NCI-H2196 treated with DMSO at 0.1 percent for 48 hours (cell line): ENCODE results near the gene ACTL10.
A peak's percentile ranks its signal among the peaks of the same experiment; 100 is the strongest.

Source experiments
- DNase-seq: peaks from one replicate; lab custom pipeline; 2025; ENCODE audit not compliant: unreplicated experiment; lab: John Stamatoyannopoulos, UW

ACTL10 gene

DNA sequence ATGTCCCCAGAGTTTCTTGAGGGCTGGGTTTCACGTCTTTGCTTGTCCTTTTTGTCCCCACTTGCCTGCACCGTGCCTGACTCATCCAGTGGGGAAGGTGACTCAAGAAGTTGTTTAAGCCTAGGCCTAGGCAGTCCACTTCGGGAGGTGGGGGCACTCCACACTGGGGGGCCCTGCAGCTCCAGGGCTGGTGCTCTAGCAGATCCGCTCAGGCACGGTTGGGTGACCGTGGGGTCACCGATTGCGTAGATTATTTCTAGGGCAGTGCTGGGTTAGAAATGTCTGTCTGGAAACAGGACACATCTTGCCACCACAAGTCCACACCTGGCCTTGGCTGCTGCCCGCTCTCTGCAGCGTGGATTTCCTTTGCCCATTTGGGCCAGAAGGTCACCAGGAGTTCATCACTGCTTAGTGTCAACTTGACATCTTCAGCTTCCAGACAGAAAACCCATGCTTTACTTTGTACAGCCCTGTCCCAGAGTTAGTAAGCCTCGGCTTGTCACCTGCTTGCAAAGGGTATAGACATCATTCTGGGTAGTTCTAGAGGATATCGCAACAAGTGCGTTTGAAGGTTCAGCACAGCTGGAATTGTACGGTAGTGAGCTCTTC lies 18.2 kb upstream of the ACTL10 start:
- DNase-seq = no peak

DNA sequence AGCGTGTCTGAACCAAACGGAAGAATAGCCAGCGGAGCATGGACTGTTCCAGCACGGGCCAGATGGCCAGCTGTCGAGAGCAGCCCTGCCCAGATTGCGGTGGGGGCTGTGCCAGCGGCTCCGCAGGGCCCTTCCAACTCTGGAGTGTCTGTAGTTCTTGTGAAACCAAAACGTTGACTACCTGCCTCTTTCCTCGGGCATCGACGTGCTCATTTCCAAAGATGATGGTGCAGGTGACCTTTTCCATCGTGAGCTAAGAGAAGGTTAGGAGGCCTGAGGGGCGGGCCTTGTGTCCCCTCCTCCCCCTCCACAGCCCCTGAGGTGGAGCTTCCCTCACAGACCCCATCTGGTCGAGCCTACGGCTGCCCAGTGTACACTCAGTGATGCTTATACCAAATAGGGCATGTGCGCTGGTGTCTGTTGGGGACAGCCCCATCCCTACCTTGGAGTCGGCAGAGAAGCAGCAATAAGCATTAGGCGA lies 17.5 kb upstream of the ACTL10 start:
- no peak for DNase-seq

DNA sequence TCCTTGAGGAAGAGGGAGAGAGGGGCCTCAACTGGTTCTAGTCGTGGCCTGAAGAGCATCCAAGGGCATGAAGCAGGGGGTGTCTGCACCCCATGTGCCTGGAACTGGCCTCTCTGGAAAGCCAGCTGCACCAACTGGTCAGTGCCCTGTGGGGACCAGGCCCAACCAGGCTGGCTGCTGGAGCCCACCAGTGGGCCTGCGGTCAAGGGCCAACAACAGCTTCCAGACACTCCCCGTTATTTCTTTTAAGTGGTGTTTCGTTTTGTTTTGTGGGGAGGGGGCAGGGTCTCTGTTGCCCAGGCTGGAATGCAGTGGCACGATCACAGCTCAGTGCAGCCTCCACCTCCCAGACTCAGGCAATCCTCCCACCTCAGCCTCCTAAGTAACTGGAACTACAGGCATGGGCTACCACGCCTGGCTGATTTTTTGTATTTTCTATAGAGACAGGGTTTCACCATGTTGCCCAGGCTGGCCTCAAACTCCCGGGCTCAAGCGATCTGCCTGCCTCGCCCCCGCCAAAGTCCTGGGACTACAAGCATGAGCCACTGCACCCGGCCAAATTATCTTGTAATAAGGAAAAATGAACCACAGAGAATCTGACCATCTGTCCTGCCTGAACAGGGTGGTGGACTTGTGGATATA lies 16.5 kb upstream of the ACTL10 start:
- DNase-seq = no peak

DNA sequence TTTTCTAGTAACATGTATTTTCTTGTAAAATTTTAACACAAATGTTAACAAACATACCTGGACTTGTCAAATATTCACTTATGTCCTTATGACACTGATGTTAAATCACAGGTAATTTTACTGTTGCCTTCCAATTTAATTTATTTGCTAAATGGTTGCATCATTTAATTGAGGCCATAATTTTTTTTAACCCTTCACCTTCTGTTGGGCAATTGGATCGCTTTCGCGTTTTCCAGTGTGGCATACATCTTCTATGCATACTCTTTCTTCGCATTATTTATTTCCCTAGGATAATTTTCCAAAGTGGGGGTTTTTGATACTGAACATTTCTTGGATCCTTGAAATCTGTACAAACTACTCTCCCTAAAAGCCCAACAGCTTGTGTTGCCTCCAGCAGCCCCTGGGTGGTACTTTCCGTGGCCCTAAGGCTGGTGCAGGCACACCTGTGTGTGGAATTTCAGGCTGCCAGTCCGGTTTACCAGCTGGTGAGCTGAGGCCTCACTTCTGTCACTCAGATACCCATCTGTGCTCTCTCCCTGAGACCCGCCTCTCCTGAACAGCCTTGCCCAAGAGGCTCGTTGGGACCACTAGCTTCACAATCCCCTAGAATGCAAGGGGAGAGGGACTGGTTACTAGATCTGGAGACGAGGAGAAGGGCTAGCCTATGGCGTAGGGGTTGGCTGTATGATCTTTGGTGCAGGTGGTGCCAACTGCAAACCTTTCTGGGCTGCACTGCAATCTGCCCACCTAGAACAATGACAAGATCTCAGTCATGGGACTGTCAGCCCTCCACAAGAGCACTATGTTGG lies 15.8 kb upstream of the ACTL10 start:
- DNase-seq = no peak

DNA sequence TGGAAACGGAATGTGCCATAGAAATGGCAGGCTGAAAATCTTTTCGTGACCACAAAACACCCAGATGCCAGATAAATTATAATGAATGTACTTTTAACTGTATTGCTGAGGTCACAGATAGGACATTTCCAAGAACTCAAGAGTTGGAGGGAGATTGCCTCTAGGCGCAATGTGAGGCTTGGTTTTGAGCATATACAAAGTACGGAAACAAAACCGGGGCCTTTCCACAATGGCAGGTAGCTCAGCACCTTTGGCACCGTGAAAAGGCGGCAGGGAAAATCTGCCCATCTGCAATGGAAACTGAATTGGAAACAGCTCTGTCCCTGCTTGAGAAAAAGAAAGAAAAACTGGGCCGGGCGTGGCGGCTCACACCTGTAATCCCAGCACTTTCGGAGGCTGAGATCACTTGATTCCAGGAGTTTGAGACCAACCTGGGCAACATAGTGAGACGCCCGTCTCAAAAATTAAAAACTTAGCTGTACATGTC lies 15.1 kb upstream of the ACTL10 start:
- no peak for DNase-seq

DNA sequence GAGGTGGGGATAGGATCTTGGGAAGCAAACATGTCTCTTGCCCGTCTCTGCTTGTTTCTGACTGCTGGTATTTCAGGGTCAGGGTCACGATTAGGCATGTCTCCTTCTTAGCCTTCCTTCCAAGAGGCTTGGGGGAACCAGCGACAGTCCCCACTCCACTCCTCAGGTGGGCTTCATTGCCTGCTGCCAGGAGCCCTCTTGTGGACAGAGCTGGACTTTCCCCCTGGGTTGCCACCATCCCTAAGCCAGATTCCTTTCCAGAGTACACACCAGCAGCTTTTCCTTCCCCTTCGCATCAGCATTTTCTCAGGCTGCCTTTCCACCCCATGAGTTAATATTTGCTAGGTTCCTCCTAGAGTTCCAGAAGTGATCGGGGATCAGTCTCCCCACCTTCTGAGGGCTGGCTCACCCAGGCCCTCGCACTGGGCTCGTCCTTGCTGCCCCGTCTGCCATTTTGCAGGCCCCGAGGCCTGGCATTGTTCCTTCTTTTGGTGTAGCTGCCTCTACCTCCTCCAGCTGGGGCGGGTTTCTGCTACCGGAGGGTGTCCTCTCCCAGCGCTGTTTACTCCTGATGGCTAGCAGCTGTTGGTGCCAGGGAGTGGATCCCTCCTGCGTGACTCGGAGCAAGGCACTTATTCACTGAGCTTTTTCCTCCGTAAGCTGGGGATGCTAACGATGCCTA lies 13.4 kb upstream of the ACTL10 start:
- peak; percentile 76 for DNase-seq

DNA sequence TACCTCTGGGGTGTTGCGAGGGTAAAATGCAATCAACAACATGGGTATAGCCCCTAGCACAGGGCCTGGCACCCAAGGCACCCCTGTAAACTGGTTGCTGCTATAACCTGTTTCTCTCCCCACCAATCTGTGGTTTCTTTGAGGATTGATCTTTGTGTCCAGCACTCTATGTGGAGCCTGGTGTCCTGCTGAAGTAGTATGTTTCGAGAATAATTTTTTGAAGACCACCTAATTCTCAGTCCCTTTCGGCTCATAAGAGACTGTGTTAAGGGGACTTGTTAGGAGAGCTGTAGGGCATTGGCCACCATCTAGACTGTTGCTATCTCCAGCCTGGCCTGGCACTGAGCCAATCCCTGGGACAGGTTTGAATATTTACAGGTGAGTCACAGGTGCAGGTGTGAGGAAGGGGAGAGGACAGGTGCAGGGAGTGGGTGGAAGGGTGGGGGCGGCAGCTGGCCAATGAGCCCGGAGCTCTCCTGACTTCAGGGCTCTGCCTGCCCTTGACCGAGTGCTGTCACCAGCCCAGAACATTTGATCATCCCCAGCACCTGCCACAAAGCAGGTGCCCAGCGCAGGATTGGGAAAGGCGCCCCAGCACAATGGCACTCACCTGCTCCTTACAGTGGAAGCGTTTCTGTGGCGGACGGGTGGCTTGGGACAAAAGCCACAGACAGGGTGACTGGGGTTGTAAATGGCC lies 12.7 kb upstream of the ACTL10 start:
- DNase-seq = peak; percentile 89

DNA sequence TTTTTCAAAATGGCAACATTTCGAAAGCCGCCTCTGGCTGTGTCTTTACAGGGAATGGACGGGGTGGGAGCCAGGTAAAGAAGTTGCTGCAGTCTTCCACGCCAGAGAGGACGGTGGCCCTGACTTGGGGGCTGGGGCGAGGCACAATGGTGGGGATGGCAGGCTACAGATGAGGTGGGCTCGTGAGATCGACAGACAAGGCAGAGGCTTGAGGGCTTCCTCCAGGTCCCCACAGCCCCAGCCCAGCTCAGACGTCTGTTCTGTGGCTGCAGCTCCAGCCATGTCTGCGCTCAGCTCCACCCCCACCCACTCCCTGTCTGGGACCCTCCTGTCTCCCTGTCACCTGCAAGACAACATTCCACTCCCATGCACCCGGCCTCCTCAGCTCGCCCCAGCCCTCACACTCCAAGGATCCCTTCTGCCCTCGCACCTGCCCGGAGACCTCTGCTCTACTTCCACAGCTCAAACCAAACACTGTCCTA lies 12.0 kb upstream of the ACTL10 start:
- DNase-seq = no peak

DNA sequence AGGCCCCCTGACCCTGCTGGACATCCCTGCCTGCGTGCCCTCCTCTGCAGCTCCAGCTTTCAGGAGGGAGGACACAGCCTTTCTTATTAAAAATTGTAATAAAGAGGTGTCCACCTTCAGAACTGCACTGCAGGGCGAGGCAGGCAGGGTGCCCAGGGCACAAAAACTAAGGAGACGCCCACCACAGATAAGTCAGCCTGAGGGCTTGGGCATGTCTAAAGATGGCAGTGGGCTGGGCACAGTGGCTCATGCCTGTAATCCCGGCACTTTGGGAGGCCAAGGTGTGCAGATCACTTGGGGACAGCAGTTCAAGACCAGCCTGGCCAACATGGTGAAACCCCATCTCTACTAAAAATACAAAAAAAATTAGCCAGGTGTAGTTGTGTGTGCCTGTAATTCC lies 11.6 kb upstream of the ACTL10 start:
- DNase-seq = no peak

DNA sequence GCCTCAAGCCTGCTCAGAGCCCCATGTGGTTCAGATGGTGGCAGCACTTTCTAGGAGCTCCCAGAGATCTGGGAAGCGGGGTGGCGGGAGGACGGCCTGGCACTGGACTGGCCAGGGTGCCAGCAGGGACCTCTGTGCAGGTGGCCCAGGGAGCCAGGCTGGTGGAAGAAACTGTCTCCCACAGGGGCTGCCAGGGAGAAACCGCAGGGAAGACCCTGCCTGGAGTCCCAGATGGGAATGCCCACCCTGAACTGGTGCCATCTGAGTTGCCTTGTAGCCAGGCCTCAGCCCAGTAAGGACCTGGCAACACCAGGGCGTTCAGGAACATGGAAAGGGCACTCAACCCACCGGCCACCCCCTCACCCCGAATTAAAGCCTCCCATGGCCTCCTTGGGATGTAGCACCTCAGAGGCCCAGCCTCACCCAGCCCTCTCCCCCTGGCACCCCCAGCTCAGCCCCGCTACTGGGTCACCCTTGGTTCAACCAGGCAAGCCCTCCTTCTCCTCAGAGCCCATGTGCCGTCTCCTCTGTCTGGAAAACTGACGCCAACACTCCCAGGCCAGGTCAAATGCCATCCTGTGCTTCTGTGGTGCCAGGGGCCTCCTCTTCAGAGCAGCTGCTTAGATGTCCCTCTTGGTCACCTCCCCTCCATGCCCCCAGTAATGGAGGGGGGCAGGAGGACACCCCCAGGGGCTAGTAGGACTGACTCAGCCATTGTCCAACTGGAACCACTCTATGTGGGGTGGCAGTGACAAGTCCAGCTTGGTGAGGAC lies 10.5 kb upstream of the ACTL10 start:
- DNase-seq = no peak

DNA sequence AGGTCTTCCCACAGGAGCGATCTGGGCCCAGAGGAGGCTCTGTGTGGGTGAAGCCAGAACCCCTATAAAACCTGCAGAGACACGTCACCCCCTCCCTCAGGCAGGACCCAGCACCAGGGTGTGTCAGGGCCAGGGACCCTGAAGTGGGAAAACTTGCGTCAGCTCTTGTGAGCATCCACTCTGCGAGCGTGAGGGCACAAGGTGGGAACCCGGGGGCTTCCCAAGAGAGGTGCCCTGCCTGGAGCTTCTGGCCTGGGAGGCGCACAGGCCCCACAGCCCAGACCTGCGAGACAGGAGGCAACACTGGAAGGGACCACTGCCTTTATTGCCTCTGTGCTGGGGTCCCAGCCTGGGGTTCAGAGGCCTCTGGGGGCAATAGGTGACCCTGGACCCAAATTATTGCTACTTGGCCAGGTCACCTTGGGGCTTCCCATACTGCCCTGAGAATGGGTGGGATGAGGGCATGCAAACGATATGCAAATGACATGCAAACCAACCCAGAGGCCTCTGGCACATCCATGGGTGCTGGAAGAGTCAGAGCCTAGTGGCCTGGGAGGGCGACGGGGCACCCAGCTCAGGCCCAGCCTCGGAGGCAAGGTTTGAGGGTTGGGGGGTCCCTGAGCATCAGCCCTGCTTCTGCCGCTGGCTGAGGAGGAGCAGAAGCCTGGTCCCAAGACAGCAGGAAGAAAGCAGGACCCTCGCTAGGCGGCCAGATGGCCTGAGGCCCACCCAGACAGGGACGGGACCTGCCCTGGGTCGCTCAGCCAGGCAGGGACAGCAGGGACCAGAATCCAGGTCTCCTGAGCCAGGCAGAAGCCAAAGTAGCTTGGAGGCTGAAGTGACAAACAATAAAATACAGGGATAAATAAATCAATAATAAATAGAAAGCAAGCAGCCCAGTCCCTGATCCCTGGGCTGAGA lies 9.7 kb upstream of the ACTL10 start:
- DNase-seq = no peak

DNA sequence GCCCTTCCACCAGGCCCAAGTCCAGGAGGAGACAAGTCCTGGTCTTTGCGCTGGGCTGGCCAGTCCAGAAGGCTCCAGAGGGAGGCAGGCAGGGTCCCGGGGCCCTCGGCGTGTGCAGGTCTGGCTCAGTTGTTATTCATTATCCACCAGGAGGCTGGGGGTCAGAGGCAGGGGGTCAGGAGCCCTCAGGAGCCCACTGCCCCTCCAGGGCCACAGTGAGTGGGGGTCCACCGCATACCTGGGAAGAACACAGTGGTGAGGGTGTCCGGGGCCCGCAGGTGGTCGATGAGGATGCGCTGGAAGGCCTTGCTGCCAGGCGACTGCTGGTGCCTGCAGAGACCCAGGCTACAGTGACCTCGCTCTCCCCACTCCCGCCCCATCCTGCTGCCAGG lies 9.0 kb upstream of the ACTL10 start:
- no peak for DNase-seq

DNA sequence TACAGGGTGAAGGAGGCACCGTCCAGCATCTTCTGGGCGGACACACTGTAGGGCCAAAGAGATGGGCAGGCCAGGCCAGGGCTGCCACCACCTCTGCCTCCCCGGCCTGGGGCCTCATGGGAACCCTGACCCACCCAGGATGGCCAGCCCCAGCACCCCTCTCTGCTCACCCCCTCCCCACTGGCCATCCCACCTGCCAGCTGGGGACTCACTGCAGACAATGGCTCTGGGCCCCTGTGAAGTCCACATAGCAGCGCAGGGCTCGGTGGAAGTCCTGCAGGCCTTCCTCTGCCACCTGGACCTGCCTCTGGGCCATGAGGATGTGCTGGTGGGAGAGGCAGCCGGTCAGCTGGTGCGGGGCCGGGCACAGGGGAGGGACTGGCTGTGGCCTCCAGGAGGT lies 8.2 kb upstream of the ACTL10 start:
- DNase-seq = no peak

DNA sequence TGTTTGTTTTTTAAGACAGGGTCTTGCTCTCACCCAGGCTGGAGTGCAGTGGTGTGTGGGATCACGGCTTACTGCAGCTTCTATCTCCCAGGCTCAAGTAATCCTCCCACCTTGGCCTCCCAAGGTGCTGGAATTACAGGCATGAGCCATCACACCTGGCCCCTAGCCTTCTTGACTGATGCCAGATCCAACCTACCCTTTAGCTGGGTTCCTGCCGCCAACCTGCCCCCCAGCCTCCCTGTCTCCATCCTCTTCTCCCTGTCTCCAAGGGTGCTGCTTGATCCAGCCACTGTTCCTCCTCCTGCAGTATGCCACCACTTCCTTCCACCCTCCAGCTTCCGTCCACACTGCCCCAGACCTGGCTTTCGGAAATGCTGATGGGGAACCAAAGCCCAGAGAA lies 7.8 kb upstream of the ACTL10 start:
- no peak for DNase-seq

DNA sequence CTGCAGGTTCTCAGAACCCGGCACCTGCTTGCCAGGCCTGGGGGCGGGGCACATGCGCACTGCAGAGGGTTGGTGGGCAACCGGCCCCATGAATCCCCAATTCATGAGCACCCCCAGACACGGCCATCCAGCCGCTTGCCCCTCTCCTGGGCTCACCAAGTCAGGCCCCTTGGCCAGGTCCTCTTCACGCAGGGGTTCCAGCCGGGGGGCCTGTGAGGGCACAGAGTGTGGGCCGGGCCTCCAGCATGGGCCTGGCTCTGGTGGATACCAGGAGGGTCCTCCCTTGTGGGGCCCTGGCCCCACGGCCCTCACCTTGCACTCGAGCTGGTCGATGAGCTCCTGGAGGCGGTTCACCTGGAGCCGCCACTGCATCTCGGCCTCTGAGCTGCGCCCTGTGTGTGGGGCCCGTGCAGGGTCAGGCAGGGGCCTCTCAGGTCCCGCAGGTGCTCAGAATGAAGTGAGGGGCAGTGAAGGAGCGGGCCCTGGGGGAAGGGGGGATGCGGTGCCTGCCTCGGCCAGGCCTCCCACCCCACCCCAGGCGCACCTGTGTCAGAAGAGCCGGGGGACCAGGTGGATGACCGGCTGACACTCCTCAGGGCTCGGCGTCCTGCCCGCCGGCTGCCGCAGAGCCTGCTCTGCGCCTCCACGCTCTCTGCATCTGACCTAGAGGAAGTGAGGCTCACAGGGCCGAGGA lies 7.3 kb upstream of the ACTL10 start:
- DNase-seq = no peak

DNA sequence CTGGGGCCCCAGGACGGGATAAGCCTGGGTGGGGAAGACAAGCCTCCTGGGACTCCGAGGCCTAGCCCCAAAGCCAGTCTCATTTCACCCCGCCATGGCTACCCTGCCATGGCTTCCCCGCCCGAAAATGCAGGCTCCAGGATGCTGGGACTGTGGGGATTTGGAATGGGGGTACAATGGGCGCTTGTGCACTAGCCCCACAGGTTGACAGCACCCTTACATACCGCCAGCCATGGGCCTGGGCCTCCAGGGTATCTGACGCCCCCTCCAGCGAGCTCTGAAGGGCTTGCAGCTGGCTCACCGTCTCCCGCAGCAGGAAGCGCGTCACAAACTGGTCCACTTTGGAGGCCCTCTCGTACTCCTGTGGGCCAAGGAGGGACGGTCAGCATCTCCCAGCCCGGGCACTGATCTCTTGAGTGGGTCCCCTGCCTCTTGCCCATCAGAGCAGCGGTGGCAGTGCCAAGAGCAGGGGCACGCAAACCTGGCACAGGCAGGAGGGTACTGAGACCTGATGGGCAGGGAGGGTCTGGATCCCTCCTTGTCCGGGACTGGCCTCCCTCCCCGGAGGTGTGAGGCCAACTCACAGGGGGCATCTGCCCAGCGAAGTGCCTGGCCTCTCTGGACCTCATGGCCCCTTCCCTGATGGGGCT lies 6.6 kb upstream of the ACTL10 start:
- DNase-seq = no peak

DNA sequence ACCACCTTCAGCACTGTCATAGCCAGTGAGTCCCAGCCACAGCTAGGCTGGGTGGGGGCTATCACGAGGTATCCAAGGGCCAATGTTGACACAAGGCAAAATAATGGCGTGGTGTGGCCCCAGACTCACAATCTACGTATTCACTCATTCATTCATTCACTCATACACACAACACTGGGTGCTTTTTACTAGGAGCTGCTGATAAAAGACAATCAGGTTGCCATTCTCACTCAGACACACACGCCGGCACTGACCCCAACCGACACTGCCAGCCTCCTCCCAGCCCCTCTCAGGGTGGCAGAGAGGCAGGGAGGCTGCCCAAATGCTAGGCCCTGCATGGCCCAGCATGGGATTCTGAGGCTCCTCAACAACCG lies 6.1 kb upstream of the ACTL10 start:
- no peak for DNase-seq

DNA sequence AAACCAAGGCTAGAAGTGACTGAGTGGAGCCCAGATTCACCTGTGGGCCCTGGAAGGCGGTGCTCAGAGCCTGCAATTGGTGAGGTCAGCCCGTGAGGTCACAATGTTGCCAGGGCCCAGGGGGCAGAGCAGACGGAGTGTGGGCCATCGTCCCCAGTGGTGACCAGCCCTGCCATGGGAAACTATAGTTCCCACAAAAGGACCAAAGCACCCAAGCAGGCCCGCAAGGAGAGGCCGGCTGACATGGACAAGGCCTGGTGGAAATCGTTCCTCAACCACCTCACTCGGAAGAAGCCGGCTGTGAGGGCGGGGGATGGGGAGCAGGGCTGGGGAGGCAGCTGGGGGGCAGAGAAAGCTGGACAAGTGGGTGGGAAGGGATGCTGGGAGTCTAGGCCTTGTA lies 4.6 kb upstream of the ACTL10 start, which contains the start of gene C20orf144:
TSS of gene C20orf144 (plus strand) at position 156 of the 400 bp plus-strand sequence. CDS start at position 175, 19 bp downstream.
- DNase-seq = no peak
